Upper lobe of left lung (tissue), 4 donors: Measurements from ENCODE around the gene PREP.

Experiments used
- EP300 ChIP-seq, 4 donors: sonication (generic); formaldehyde crosslinking; IDR thresholded peaks; one replicate each; pipeline ENCODE4 v1.5.1; 2017; ENCODE audit warnings: antibody characterized with exemption in 4 of 4, control low read depth in 2 of 4
- POLR2AphosphoS5 ChIP-seq, 2 donors: sonication (generic); formaldehyde crosslinking; IDR thresholded peaks; one replicate each; pipeline ENCODE4 v1.5.1; 2017; ENCODE audit warnings: antibody characterized with exemption in 2 of 2
- TF ChIP-seq, protein P1 (sequence below), 6 experiments: fragments of 450-650 bp in 4 of 6; fragments of 200-600 bp in 2 of 6; sonication (generic) in 2 of 6; IDR thresholded peaks; one replicate each; pipeline ENCODE4 v1.5.1; 2016 to 2019; ENCODE audit warnings: antibody characterized with exemption in 6 of 6

DNA sequence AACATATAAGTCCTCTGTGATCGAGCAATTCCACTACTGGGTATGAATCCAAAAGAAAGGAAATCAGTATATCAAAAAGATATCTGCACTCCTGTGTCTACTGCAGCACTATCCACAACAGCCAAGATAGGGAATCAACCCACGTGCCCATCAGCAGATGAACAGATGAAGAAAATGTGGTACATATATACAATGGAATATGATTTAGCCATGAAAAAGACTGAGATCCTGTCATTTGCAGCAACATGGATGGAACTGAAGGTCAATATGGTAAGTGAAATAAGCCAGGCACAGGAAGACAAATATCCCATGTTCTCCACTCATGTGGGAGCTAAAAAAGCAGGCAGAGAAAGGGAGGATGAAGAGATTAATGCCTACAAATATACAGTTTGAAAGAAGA, 127.3 kb downstream of the PREP start:
- TF ChIP-seq, protein P1, sequence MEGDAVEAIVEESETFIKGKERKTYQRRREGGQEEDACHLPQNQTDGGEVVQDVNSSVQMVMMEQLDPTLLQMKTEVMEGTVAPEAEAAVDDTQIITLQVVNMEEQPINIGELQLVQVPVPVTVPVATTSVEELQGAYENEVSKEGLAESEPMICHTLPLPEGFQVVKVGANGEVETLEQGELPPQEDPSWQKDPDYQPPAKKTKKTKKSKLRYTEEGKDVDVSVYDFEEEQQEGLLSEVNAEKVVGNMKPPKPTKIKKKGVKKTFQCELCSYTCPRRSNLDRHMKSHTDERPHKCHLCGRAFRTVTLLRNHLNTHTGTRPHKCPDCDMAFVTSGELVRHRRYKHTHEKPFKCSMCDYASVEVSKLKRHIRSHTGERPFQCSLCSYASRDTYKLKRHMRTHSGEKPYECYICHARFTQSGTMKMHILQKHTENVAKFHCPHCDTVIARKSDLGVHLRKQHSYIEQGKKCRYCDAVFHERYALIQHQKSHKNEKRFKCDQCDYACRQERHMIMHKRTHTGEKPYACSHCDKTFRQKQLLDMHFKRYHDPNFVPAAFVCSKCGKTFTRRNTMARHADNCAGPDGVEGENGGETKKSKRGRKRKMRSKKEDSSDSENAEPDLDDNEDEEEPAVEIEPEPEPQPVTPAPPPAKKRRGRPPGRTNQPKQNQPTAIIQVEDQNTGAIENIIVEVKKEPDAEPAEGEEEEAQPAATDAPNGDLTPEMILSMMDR (IDR thresholded peaks at IDR 0.05), result no peak
- TF ChIP-seq POLR2AphosphoS5 (IDR thresholded peaks at IDR 0.05) (no peak), EP300 (IDR thresholded peaks at IDR 0.05) (no peak)
